Neuronal stem cell (in vitro differentiated cells): ENCODE measurements around the gene PRPF38B.
A peak's percentile ranks its signal among the peaks of the same experiment; 100 is the strongest.

ENCODE experiments used
- DNase-seq: peaks from one replicate; pipeline ENCODE4 v3.0.0-alpha.2; 2013; ENCODE audit warnings: low spot score
- H2AFZ ChIP-seq: one replicate; pipeline ENCODE4 v1.6.1; 2013; ENCODE audit warnings: mild to moderate bottlenecking, low read length, inconsistent platforms
- H2AK5ac ChIP-seq: 2 replicates; pipeline ENCODE4 v1.6.1; 2013; ENCODE audit warnings: low read depth, mild to moderate bottlenecking, inconsistent platforms, low read length, moderate library complexity, mixed read lengths
- H2BK120ac ChIP-seq: 2 replicates; pipeline ENCODE4 v1.6.1; 2013; ENCODE audit warnings: low read depth, mild to moderate bottlenecking, inconsistent platforms, low read length, moderate library complexity, mixed read lengths
- H2BK12ac ChIP-seq: one replicate; pipeline ENCODE4 v1.6.1; 2013; ENCODE audit warnings: low read length, inconsistent platforms
- H2BK15ac ChIP-seq: 2 replicates; pipeline ENCODE4 v1.6.1; 2013; ENCODE audit warnings: mild to moderate bottlenecking, low read length, inconsistent platforms, mixed read lengths
- H2BK5ac ChIP-seq: one replicate; pipeline ENCODE4 v1.6.1; 2013; ENCODE audit warnings: inconsistent platforms, mild to moderate bottlenecking, low read length, moderate library complexity
- H3K14ac ChIP-seq: one replicate; pipeline ENCODE4 v1.6.1; 2013; ENCODE audit warnings: low read length, inconsistent platforms
- H3K18ac ChIP-seq: 2 replicates; pipeline ENCODE4 v1.6.1; 2013; ENCODE audit warnings: low read length, inconsistent platforms
- H3K23ac ChIP-seq: 2 replicates; pipeline ENCODE4 v1.6.1; 2013; ENCODE audit warnings: low read depth, mild to moderate bottlenecking, mixed read lengths, low read length, inconsistent platforms; ENCODE audit not compliant: poor library complexity
- H3K27ac ChIP-seq: replicated peaks from 3 replicates; pipeline ENCODE4 v1.5.1; 2013; ENCODE audit warnings: low read length, inconsistent platforms
- H3K27me3 ChIP-seq, 3 experiments: 2 replicates each; pipeline ENCODE4 v1.6.1; 2013; ENCODE audit warnings: low read length in 3 of 3, mild to moderate bottlenecking in 2 of 3, inconsistent platforms in 1 of 3, low read depth in 1 of 3, mixed read lengths in 1 of 3, moderate library complexity in 1 of 3; ENCODE audit not compliant: control insufficient read depth in 3 of 3, insufficient read depth in 3 of 3
- H3K36me3 ChIP-seq, 2 donors: replicated peaks in 1 of 2; 2 replicates each; pipeline ENCODE4 v1.6.1; 2013; ENCODE audit warnings: low read length in 2 of 2; ENCODE audit not compliant: control insufficient read depth in 2 of 2, insufficient read depth in 2 of 2
- H3K4ac ChIP-seq: 2 replicates; pipeline ENCODE4 v1.6.1; 2013; ENCODE audit warnings: inconsistent platforms, mild to moderate bottlenecking, low read length, moderate library complexity
- H3K4me1 ChIP-seq, 2 donors: 1 replicate in 1 of 2; 2 replicates in 1 of 2; pipeline ENCODE4 v1.6.1; 2013; ENCODE audit warnings: low read length in 2 of 2, low read depth in 1 of 2; ENCODE audit not compliant: control insufficient read depth in 2 of 2, insufficient read depth in 1 of 2
- H3K4me2 ChIP-seq: one replicate; pipeline ENCODE4 v1.6.1; 2013; ENCODE audit warnings: mild to moderate bottlenecking, low read length, inconsistent platforms; ENCODE audit not compliant: insufficient read depth, poor library complexity, severe bottlenecking
- H3K4me3 ChIP-seq, 2 donors: 2 replicates each; pipeline ENCODE4 v1.5.1; 2013; ENCODE audit warnings: low read length in 2 of 2, mild to moderate bottlenecking in 2 of 2, inconsistent platforms in 1 of 2, moderate library complexity in 1 of 2
- H3K79me1 ChIP-seq: one replicate; pipeline ENCODE4 v1.6.1; 2013; ENCODE audit warnings: low read depth, mild to moderate bottlenecking, inconsistent platforms, low read length, moderate library complexity
- H3K9ac ChIP-seq: one replicate; pipeline ENCODE4 v1.6.1; 2013; ENCODE audit warnings: mild to moderate bottlenecking, low read depth, low read length, inconsistent platforms; ENCODE audit not compliant: poor library complexity
- H3K9me3 ChIP-seq, 2 donors: replicated peaks in 1 of 2; 2 replicates each; pipeline versions ENCODE3 to v1.6.1; 2013; ENCODE audit warnings: low read length in 2 of 2, mild to moderate bottlenecking in 2 of 2, inconsistent platforms in 1 of 2, low read depth in 1 of 2, mixed read lengths in 1 of 2, moderate library complexity in 1 of 2; ENCODE audit not compliant: control insufficient read depth in 2 of 2, insufficient read depth in 1 of 2
- H4K8ac ChIP-seq: one replicate; pipeline ENCODE4 v1.6.1; 2013; ENCODE audit warnings: low read depth, mild to moderate bottlenecking, inconsistent platforms, low read length, moderate library complexity
- H4K91ac ChIP-seq: one replicate; pipeline ENCODE4 v1.6.1; 2013; ENCODE audit warnings: low read length, low read depth, mild to moderate bottlenecking, inconsistent platforms; ENCODE audit not compliant: poor library complexity
- WGBS, 2 donors: extraction: QIAGEN DNeasy Blood & Tissue Kit; methylation state at CpG; one replicate each; pipeline ENCODE4 v1.1.7; 2013; ENCODE audit warnings: missing lambda C conversion rate in 2 of 2, mixed read lengths in 1 of 2; ENCODE audit not compliant: insufficient read length in 2 of 2, insufficient replicate concordance in 1 of 2; ENCODE audit errors: extremely low coverage in 2 of 2; 5-methylcytosine and 5-hydroxymethylcytosine counted together

PRPF38B gene

DNA sequence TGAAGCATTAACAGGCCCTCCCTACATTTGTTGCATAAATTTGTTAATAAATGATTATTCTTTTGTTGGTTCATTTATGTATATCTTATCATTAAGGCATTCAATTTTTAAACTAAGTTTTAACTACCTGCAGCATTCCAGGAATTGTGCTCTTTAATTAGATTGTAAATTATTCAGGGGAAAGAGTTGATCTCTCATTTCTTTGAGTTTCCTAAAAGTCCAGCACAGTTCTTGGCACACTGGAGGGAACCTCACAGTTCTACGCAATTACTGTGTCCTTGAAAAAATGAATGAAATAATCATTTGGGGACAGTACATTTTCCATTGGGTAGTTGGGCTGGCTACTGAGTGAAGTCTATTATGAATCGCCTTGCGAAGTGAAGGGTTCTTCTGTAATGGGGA is 53.9 kb downstream of the PRPF38B start:
- Histone ChIP-seq H3K9ac (no peak overlapping the region), H3K4ac (no peak overlapping the region), H3K79me1 (peaks cover 2% of the 10 kb centered on the region), H2AFZ (peak overlapping the region; percentile 92), H3K4me1 (peaks cover 0 to 4% of the 10 kb centered on the region in 2 donors), H2BK5ac (no peak overlapping the region), H2BK12ac (no peak overlapping the region), H3K36me3 (peaks cover 0 to 19% of the 10 kb centered on the region in 2 donors), H3K4me3 (peak overlapping the region in 1 of 2 donors; percentile 85), H3K27me3 (peaks cover 0 to 10% (median 0%) of the 10 kb centered on the region in 3 experiments), H4K8ac (no peak overlapping the region), H3K27ac (no peak overlapping the region), H3K4me2 (no peak overlapping the region), H2BK120ac (no peak overlapping the region), H4K91ac (no peak overlapping the region), H2AK5ac (no peak overlapping the region), H3K9me3 (no peaks in the 10 kb centered on the region), H3K18ac (no peak overlapping the region), H2BK15ac (no peak overlapping the region), H3K23ac (no peak overlapping the region), H3K14ac (no peak overlapping the region)
- WGBS, 2 donors = no CpG with 5 or more reads among the region's 3 CpGs
- DNase-seq = no peak

GRCh38 chr1:108746382-108747170 is 54.5 kb downstream of the PRPF38B start, which contains the start of gene STXBP3:
Gene STXBP3, plus strand, starts transcription at chr1:108746674. Its CDS starts 64 bp downstream, at chr1:108746738.
- H4K91ac ChIP-seq = no peak within 1 kb of the TSS
- peak within 1 kb of the TSS; percentile 56 for H3K14ac ChIP-seq
- peaks cover 0 to 10% (median 0%) of the 10 kb centered on the region in 3 experiments for H3K27me3 ChIP-seq
- H2BK120ac ChIP-seq = peak within 1 kb of the TSS; percentile 66
- no peak within 1 kb of the TSS for H2BK15ac ChIP-seq
- H3K27ac ChIP-seq = peak within 1 kb of the TSS; percentile 93
- peak within 1 kb of the TSS; percentile 83 for H3K23ac ChIP-seq
- peaks cover 2% of the 10 kb centered on the region for H3K79me1 ChIP-seq
- peak within 1 kb of the TSS; percentile 99 for H3K18ac ChIP-seq
- H2AK5ac ChIP-seq = peak within 1 kb of the TSS; percentile 54
- DNase-seq = peak; percentile 96
- peak within 1 kb of the TSS; percentile 85 for H3K4me3 ChIP-seq
- peak within 1 kb of the TSS; percentile 53 for H3K4me2 ChIP-seq
- peaks cover 0 to 19% of the 10 kb centered on the region in 2 donors for H3K36me3 ChIP-seq
- H3K9me3 ChIP-seq = no peaks in the 10 kb centered on the region
- H2BK12ac ChIP-seq = no peak within 1 kb of the TSS
- no CpG with 5 or more reads among the region's 75 CpGs for WGBS, 2 donors
- peaks cover 0 to 2% of the 10 kb centered on the region in 2 donors for H3K4me1 ChIP-seq
- H2AFZ ChIP-seq = peak within 1 kb of the TSS; percentile 92
- no peak within 1 kb of the TSS for H3K4ac ChIP-seq
- H2BK5ac ChIP-seq = peak within 1 kb of the TSS; percentile 98
- H3K9ac ChIP-seq = peak within 1 kb of the TSS; percentile 95
- no peak within 1 kb of the TSS for H4K8ac ChIP-seq

GRCh38 chr1:108747171-108747850 is 55.2 kb downstream of the PRPF38B start:
- Histone ChIP-seq H3K18ac (peak overlapping the region; percentile 99), H2BK120ac (peak overlapping the region; percentile 66), H3K9me3 (no peaks in the 10 kb centered on the region), H2AK5ac (peak overlapping the region; percentile 54), H3K4me3 (peak overlapping the region; percentile 85), H3K79me1 (peaks cover 2% of the 10 kb centered on the region), H2AFZ (peak overlapping the region; percentile 92), H3K4me2 (peak overlapping the region; percentile 53), H2BK15ac (no peak overlapping the region), H4K91ac (no peak overlapping the region), H3K27ac (peak overlapping the region; percentile 93), H2BK12ac (no peak overlapping the region), H3K27me3 (peaks cover 0 to 8% (median 0%) of the 10 kb centered on the region in 3 experiments), H3K4me1 (peaks cover 0 to under 1% of the 10 kb centered on the region in 2 donors), H3K14ac (peak overlapping the region; percentile 56), H2BK5ac (peak overlapping the region; percentile 98), H4K8ac (no peak overlapping the region), H3K23ac (peak overlapping the region; percentile 83), H3K4ac (no peak overlapping the region), H3K36me3 (peaks cover 0 to 26% of the 10 kb centered on the region in 2 donors), H3K9ac (peak overlapping the region; percentile 95)
- WGBS, 2 donors = no CpG with 5 or more reads among the region's 15 CpGs
- peak; percentile 51 for DNase-seq

- H3K14ac ChIP-seq = no peak overlapping the region
- H2AFZ ChIP-seq = no peak overlapping the region
- H3K4me3 ChIP-seq = peak overlapping the region in 1 of 2 donors; percentile 85
- peaks cover 0 to 32% of the 10 kb centered on the region in 2 donors for H3K36me3 ChIP-seq
- 100% methylated on average over 1 of the region's 3 CpGs; no CpG with 5 or more reads in 1 of the 2 donors for WGBS, 2 donors
- H2BK5ac ChIP-seq = no peak overlapping the region
- H3K23ac ChIP-seq = no peak overlapping the region
- no peak overlapping the region for H4K91ac ChIP-seq
- H3K4me2 ChIP-seq = no peak overlapping the region
- peaks cover 2% of the 10 kb centered on the region for H3K79me1 ChIP-seq
- no peak overlapping the region for H3K27ac ChIP-seq
- no peak overlapping the region for H2BK15ac ChIP-seq
- no peak overlapping the region for H3K4ac ChIP-seq
- H3K18ac ChIP-seq = no peak overlapping the region
- no peak overlapping the region for H2AK5ac ChIP-seq
- H2BK12ac ChIP-seq = no peak overlapping the region
- no peak overlapping the region for H2BK120ac ChIP-seq
- no peak overlapping the region for H3K9ac ChIP-seq
- peaks cover 0 to 4% (median 0%) of the 10 kb centered on the region in 3 experiments for H3K27me3 ChIP-seq
- no peaks in the 10 kb centered on the region for H3K4me1 ChIP-seq
- no peaks in the 10 kb centered on the region for H3K9me3 ChIP-seq
- no peak for DNase-seq
- no peak overlapping the region for H4K8ac ChIP-seq
Observed at GRCh38 chr1:108747898-108748297, 55.8 kb downstream of the PRPF38B start.
